CD4-positive, alpha-beta T cell (primary cell): ENCODE data around the gene PGM1. TPM values are rescaled to one million over a fixed set of nuclear protein-coding genes. Genes with fewer than 3 reads are reported as not detected.
"Not testable (repeated sequence)": the region's sequence is repeated elsewhere in the genome, so short reads cannot be mapped to it uniquely, and the experiment has no call there.

Experiments
- ATAC-seq: fragments of 200-7000 bp; cut with Tn5 transposase; one replicate; pipeline ENCODE4 v1.10.0; 2022; ENCODE audit warnings: mild to moderate bottlenecking; ENCODE audit not compliant: poor library complexity
- CTCF ChIA-PET: fragments of 350-600 bp; sonication (Branson Sonifier 250); formaldehyde crosslinking; loops from one replicate; lab custom pipeline; 2021; ENCODE audit warnings: antibody characterized with exemption, inconsistent platforms; lab: Charles Lee
- POLR2A ChIA-PET: fragments of 350-600 bp; sonication (Branson Sonifier 250); formaldehyde crosslinking; loops from one replicate; lab custom pipeline; 2021; ENCODE audit warnings: antibody characterized with exemption, inconsistent platforms; lab: Charles Lee
- DNase-seq, 14 experiments: peaks; one replicate each; pipeline ENCODE4 v3.0.0-alpha.2; 2013 to 2020; ENCODE audit warnings: mixed read lengths in 2 of 14
- H3K27ac ChIP-seq, 2 donors: one replicate each; pipeline versions ENCODE4 v1.5.1 to v1.7.0; 2013; ENCODE audit warnings: low read length in 2 of 2, low read depth in 1 of 2, mild to moderate bottlenecking in 1 of 2
- H3K27me3 ChIP-seq, 2 experiments: 1 replicate in 1 of 2; 2 replicates in 1 of 2; pipeline versions ENCODE4 v1.6.1 to v1.7.0; 2013; ENCODE audit warnings: low read length in 2 of 2, control low read depth in 1 of 2, mild to moderate bottlenecking in 1 of 2, moderate library complexity in 1 of 2; ENCODE audit not compliant: insufficient read depth in 2 of 2, control insufficient read depth in 1 of 2
- H3K36me3 ChIP-seq: one replicate; pipeline ENCODE4 v1.6.1; 2013; ENCODE audit warnings: low read length, control low read depth; ENCODE audit not compliant: insufficient read depth
- H3K4me1 ChIP-seq: one replicate; pipeline ENCODE4 v1.6.1; 2013; ENCODE audit warnings: low read length, control low read depth; ENCODE audit not compliant: insufficient read depth
- H3K4me3 ChIP-seq: one replicate; pipeline ENCODE4 v1.5.1; 2013; ENCODE audit warnings: mild to moderate bottlenecking, low read length, moderate library complexity
- H3K9me3 ChIP-seq, 2 experiments: 1 replicate in 1 of 2; 2 replicates in 1 of 2; pipeline versions ENCODE4 v1.6.1 to v1.7.0; 2013; ENCODE audit warnings: low read length in 2 of 2, mild to moderate bottlenecking in 2 of 2, control low read depth in 1 of 2, moderate library complexity in 1 of 2; ENCODE audit not compliant: control insufficient read depth in 1 of 2, insufficient read depth in 1 of 2
- H3K27ac Mint-ChIP-seq: one replicate; pipeline ENCODE4 v1.8.0; 2020; ENCODE audit warnings: mixed read lengths
- H3K27me3 Mint-ChIP-seq: one replicate; pipeline ENCODE4 v1.8.0; 2021; ENCODE audit warnings: mixed read lengths
- H3K36me3 Mint-ChIP-seq: one replicate; pipeline ENCODE4 v1.8.0; 2021; ENCODE audit warnings: low read depth, mixed read lengths
- H3K4me1 Mint-ChIP-seq: one replicate; pipeline ENCODE4 v1.8.0; 2021; ENCODE audit warnings: low read depth, mixed read lengths
- H3K4me3 Mint-ChIP-seq: one replicate; pipeline ENCODE4 v1.8.0; 2020; ENCODE audit warnings: mild to moderate bottlenecking, mixed read lengths
- H3K9me3 Mint-ChIP-seq: one replicate; pipeline ENCODE4 v1.8.0; 2020; ENCODE audit warnings: mixed read lengths
- CTCF ChIP-seq: fragments of 200-600 bp; IDR thresholded peaks from one replicate; pipeline ENCODE4 v1.8.0; 2022; ENCODE audit warnings: antibody characterized with exemption, mild to moderate bottlenecking
- intact Hi-C, 2 experiments: fragments of 100-400 bp; cut with DNase I in 1 of 2; cut with micrococcal nuclease in 1 of 2; formaldehyde crosslinking; loops; one replicate each; pipeline versions ENCODE4 v1.15.1 to v1.9.0; 2023 to 2025; cut with DNase I, micrococcal nuclease
- total RNA-seq, 174 experiments: library from RNA in 2 of 174; stranded (reverse) in 2 of 174; gene quantifications; one replicate each; pipeline ENCODE4 v1.2.3 and lab custom pipeline; 2021 to 2026

Gene PGM1
- total RNA-seq, 2 experiments from 2014 or later, result 5.4 to 5.6 TPM

- Histone ChIP-seq H3K36me3 (no peaks in the 10 kb centered on the region), H3K27me3 (no peaks in the 10 kb centered on the region), H3K4me3 (no peak overlapping the region), H3K27ac (no peak overlapping the region), H3K4me1 (no peaks in the 10 kb centered on the region), H3K9me3 (no peaks in the 10 kb centered on the region)
- TF ChIP-seq CTCF, result peak; percentile 87
- no peak overlapping the region for H3K4me3 Mint-ChIP-seq
- ChIA-PET POLR2A (interaction anchor here (0.7 to 2.7 kb wide), 3 partner anchors 15 to 745 kb away, joined by 3 to 6 read pairs (median 3); partner anchors contain the start of gene PGM1), CTCF (interaction anchor here (1.3 kb wide), 1 partner anchor 18 kb away, joined by 5 read pairs; the partner anchor contains the start of gene PGM1)
- intact Hi-C loops, result loop anchor here (1.0 to 2.0 kb wide), 2 partner anchors 19 to 671 kb away; no protein-coding TSS in a partner anchor
- H3K4me1 Mint-ChIP-seq, result no peaks in the 10 kb centered on the region
- H3K27me3 Mint-ChIP-seq, result no peaks in the 10 kb centered on the region
- DNase-seq (peak in 4 of 14 experiments; percentile 19 to 50 (median 44)), ATAC-seq (no peak)
- no peaks in the 10 kb centered on the region for H3K9me3 Mint-ChIP-seq
- H3K27ac Mint-ChIP-seq, result no peak overlapping the region
- H3K36me3 Mint-ChIP-seq, result no peaks in the 10 kb centered on the region
Measured at GRCh38 chr1:63575340-63575826, 17.8 kb upstream of the PGM1 start.

DNA sequence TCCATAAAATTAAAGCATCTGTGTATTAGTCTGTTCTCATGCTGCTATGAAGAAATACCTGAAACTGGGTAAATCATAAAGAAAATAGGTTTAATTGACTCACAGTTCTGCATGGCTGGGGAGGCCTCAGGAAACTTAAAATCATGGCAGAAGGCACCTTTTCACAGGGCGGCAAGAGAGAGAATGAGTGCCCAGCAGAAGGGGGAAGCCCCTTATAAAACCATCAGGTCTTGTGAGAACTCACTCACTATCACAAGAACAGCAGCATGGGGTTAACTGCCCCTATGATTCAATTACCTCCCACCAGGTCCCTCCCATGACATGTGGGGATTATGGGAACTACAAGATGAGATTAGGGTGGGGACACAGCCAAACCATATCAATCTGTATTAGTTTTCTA lies 6.9 kb upstream of the PGM1 start:
- ATAC-seq, H3K9me3 Mint-ChIP-seq, POLR2A ChIA-PET, H3K4me3 Mint-ChIP-seq, H3K36me3 ChIP-seq, H3K4me1 Mint-ChIP-seq, H3K27ac ChIP-seq, H3K4me3 ChIP-seq, CTCF ChIA-PET, H3K27me3 Mint-ChIP-seq, H3K27me3 ChIP-seq, DNase-seq, intact Hi-C loops, H3K9me3 ChIP-seq, H3K4me1 ChIP-seq, H3K27ac Mint-ChIP-seq: not testable (repeated sequence)
- peaks cover 11% of the 10 kb centered on the region for H3K36me3 Mint-ChIP-seq

- Mint-ChIP-seq H3K9me3 (no peaks in the 10 kb centered on the region), H3K4me3 (no peak overlapping the region), H3K27me3 (no peaks in the 10 kb centered on the region), H3K36me3 (peaks cover 14% of the 10 kb centered on the region), H3K4me1 (peaks cover 29% of the 10 kb centered on the region), H3K27ac (no peak overlapping the region)
- intact Hi-C loops, result loop anchor here in 1 of 2 experiments (10.0 kb wide), 1 partner anchor 1475 kb away; no protein-coding TSS in a partner anchor
- Histone ChIP-seq H3K4me1 (peaks cover 21% of the 10 kb centered on the region), H3K27ac (no peak overlapping the region), H3K27me3 (no peaks in the 10 kb centered on the region), H3K9me3 (no peaks in the 10 kb centered on the region), H3K36me3 (no peaks in the 10 kb centered on the region), H3K4me3 (no peak overlapping the region)
- DNase-seq (no peak), ATAC-seq (no peak)
- POLR2A ChIA-PET, result interaction anchor here (1.3 kb wide), 1 partner anchor 14 kb away, joined by 3 read pairs; no protein-coding TSS in a partner anchor
- no peak for TF ChIP-seq CTCF
- CTCF ChIA-PET, result no interaction called here
Measured at GRCh38 chr1:63590166-63590560, 3.0 kb upstream of the PGM1 start.
